Measurements from ENCODE around the gene SNTN.

Gene SNTN

GRCh38 chr3:63654211-63654610 is 1.7 kb downstream of the SNTN start:
- H3K4me3 ChIP-seq (ENCODE audit: low read length): no peak overlapping the region
- TF ChIP-seq ZNF274 (IDR thresholded peaks at IDR 0.05; ENCODE audit: low read depth, low read length): no peak

- no peak for TF ChIP-seq ZNF274 (IDR thresholded peaks at IDR 0.05; ENCODE audit: low read depth, low read length)
- H3K4me3 ChIP-seq (ENCODE audit: low read length): no peak overlapping the region
These were observed 2.5 kb downstream of the SNTN start for GRCh38 chr3:63654931-63655330.

- no peak overlapping the region for H3K4me3 ChIP-seq (ENCODE audit: low read length)
- TF ChIP-seq ZNF274 (IDR thresholded peaks at IDR 0.05; ENCODE audit: low read depth, low read length): no peak
These were observed 3.0 kb downstream of the SNTN start for GRCh38 chr3:63655519-63655918.

- no peak overlapping the region for H3K4me3 ChIP-seq (ENCODE audit: low read length)
- no peak for TF ChIP-seq ZNF274 (IDR thresholded peaks at IDR 0.05; ENCODE audit: low read depth, low read length)
These were observed 4.3 kb downstream of the SNTN start for GRCh38 chr3:63656786-63657185.

GRCh38 chr3:63661242-63661641 is 8.8 kb downstream of the SNTN start:
- no peak for TF ChIP-seq ZNF274 (IDR thresholded peaks at IDR 0.05; ENCODE audit: low read depth, low read length)
- no peak overlapping the region for H3K4me3 ChIP-seq (ENCODE audit: low read length)

GRCh38 chr3:63662011-63662410 is 9.5 kb downstream of the SNTN start:
- no peak overlapping the region for H3K4me3 ChIP-seq (ENCODE audit: low read length)
- TF ChIP-seq ZNF274 (IDR thresholded peaks at IDR 0.05; ENCODE audit: low read depth, low read length): no peak

- TF ChIP-seq ZNF274 (IDR thresholded peaks at IDR 0.05; ENCODE audit: low read depth, low read length): no peak
- H3K4me3 ChIP-seq (ENCODE audit: low read length): no peak overlapping the region
These were observed 10.0 kb downstream of the SNTN start for GRCh38 chr3:63662500-63662899.

GRCh38 chr3:63670544-63670943 is 18.1 kb downstream of the SNTN start:
- TF ChIP-seq ZNF274 (IDR thresholded peaks at IDR 0.05; ENCODE audit: low read depth, low read length): no peak

GRCh38 chr3:63673111-63673510 is 20.6 kb downstream of the SNTN start:
- no peak overlapping the region for H3K4me3 ChIP-seq (ENCODE audit: low read length)
- no peak for TF ChIP-seq ZNF274 (IDR thresholded peaks at IDR 0.05; ENCODE audit: low read depth, low read length)

More at GRCh38 chr3:63670544-63670943, 18.1 kb downstream of the SNTN start:
- H3K4me3 ChIP-seq (ENCODE audit: low read length): no peak overlapping the region

- TF ChIP-seq ZNF274 (IDR thresholded peaks at IDR 0.05; ENCODE audit: low read depth, low read length): no peak
- no peak overlapping the region for H3K4me3 ChIP-seq (ENCODE audit: low read length)
These were observed 22.1 kb downstream of the SNTN start for GRCh38 chr3:63674586-63674985.

- no peak overlapping the region for H3K4me3 ChIP-seq (ENCODE audit: low read length)
- TF ChIP-seq ZNF274 (IDR thresholded peaks at IDR 0.05; ENCODE audit: low read depth, low read length): no peak
These were observed 26.7 kb downstream of the SNTN start for GRCh38 chr3:63679186-63679585.

GRCh38 chr3:63684081-63684480 is 31.6 kb downstream of the SNTN start:
- no peak for TF ChIP-seq ZNF274 (IDR thresholded peaks at IDR 0.05; ENCODE audit: low read depth, low read length)

GRCh38 chr3:63685340-63685739 is 32.9 kb downstream of the SNTN start:
- no peak for TF ChIP-seq ZNF274 (IDR thresholded peaks at IDR 0.05; ENCODE audit: low read depth, low read length)
- H3K4me3 ChIP-seq (ENCODE audit: low read length): no peak overlapping the region

More at GRCh38 chr3:63684081-63684480, 31.6 kb downstream of the SNTN start:
- no peak overlapping the region for H3K4me3 ChIP-seq (ENCODE audit: low read length)

GRCh38 chr3:63687278-63688225 is 35.1 kb downstream of the SNTN start:
- H3K4me3 ChIP-seq (ENCODE audit: low read length): no peak overlapping the region
- TF ChIP-seq ZNF274 (IDR thresholded peaks at IDR 0.05; ENCODE audit: low read depth, low read length): no peak

- TF ChIP-seq ZNF274 (IDR thresholded peaks at IDR 0.05; ENCODE audit: low read depth, low read length): no peak
- no peak overlapping the region for H3K4me3 ChIP-seq (ENCODE audit: low read length)
These were observed 36.8 kb downstream of the SNTN start for GRCh38 chr3:63689285-63689684.
